ENCODE results near the gene FAM185A. TPM values are rescaled to one million over a fixed set of nuclear protein-coding genes. Genes with fewer than 3 reads are reported as not detected.

Gene FAM185A
- total and polyA plus RNA-seq, 2 of the 8 experiments (the other 6 are each of a cell fraction or from before 2014, with no cell fraction given) = 5.2 to 6.6 TPM

GRCh38 chr7:102841290-102841689 is 92.5 kb downstream of the FAM185A start:
- Histone ChIP-seq H3K27me3 (replicated peaks in 1 of 4; ENCODE audit: control insufficient read depth in 3 of 4, extremely low read depth in 1 of 4, insufficient read depth in 3 of 4, low read length in 3 of 4) (peaks cover 0 to 1% (median 0%) of the 10 kb centered on the region in 4 experiments; a peak in 1 of 7 replicates), H3K14ac (ENCODE audit: insufficient read length) (no peak overlapping the region), H3K4me2 (ENCODE audit: insufficient read depth in 1 of 2, low read depth in 2 of 2, low read length in 2 of 2) (no peak overlapping the region), H2BK5ac (ENCODE audit: low read depth, low read length) (no peak overlapping the region), H3K79me1 (ENCODE audit: low read depth, low read length) (no peaks in the 10 kb centered on the region), H3K36me3 (ENCODE audit: control insufficient read depth in 2 of 4, insufficient read depth in 4 of 4, low read length in 3 of 4) (no peaks in the 10 kb centered on the region), H2BK120ac (replicated peaks; ENCODE audit: low read depth, low read length) (no peak overlapping the region), H3K18ac (ENCODE audit: extremely low read depth, low read length) (no peak overlapping the region), H2AFZ (ENCODE audit: low read length) (no peak overlapping the region), H3K23ac (ENCODE audit: insufficient read length) (no peak overlapping the region), H3K9me3 (ENCODE audit: insufficient read depth in 2 of 2, low read depth in 1 of 2, low read length in 1 of 2) (no peaks in the 10 kb centered on the region), H2BK20ac (ENCODE audit: low read length) (no peak overlapping the region), H4K8ac (ENCODE audit: extremely low read depth, insufficient read depth, low read length) (no peak overlapping the region), H3K27ac (ENCODE audit: low read depth, low read length) (no peak overlapping the region), H2BK15ac (ENCODE audit: low read length) (no peak overlapping the region), H3K4me1 (replicated peaks in 1 of 4; ENCODE audit: control insufficient read depth in 3 of 4, insufficient read depth in 4 of 4, low read length in 3 of 4) (no peaks in the 10 kb centered on the region), H4K20me1 (replicated peaks in 1 of 2; ENCODE audit: control insufficient read depth in 1 of 2, insufficient read depth in 2 of 2, low read length in 2 of 2) (no peaks in the 10 kb centered on the region), H3K9ac (replicated peaks in 1 of 4; ENCODE audit: extremely low read depth in 1 of 4, low read depth in 3 of 4, low read length in 3 of 4) (no peak overlapping the region), H3K79me2 (ENCODE audit: control insufficient read depth in 1 of 2, insufficient read depth in 2 of 2, low read length in 2 of 2) (no peaks in the 10 kb centered on the region), H4K91ac (replicated peaks; ENCODE audit: insufficient read length, low read length) (no peak overlapping the region), H2BK12ac (ENCODE audit: low read depth, low read length) (no peak overlapping the region), H2AK5ac (ENCODE audit: low read depth, low read length) (no peak overlapping the region), H4K5ac (ENCODE audit: insufficient read length, low read depth, low read length) (no peak overlapping the region), H3K4ac (replicated peaks; ENCODE audit: insufficient read length, low read depth, low read length) (no peak overlapping the region), H3K56ac (replicated peaks; ENCODE audit: insufficient read length, low read depth, low read length) (no peak overlapping the region), H3K23me2 (ENCODE audit: low read depth, low read length) (no peaks in the 10 kb centered on the region), H3K4me3 (ENCODE audit: extremely low read depth in 1 of 4, insufficient read depth in 2 of 4, low read depth in 3 of 4, low read length in 4 of 4) (no peak overlapping the region)
- TF ChIP-seq POLR2A (IDR thresholded peaks at IDR 0.05; ENCODE audit: control extremely low read depth in 1 of 2, low read depth in 2 of 2, low read length in 2 of 2) = no peak
- TF ChIP-seq SIRT6 (IDR thresholded peaks at IDR 0.05; ENCODE audit: low read length) = no peak
- 82% methylated on average over 2 of the region's 2 CpGs; no CpG with 5 or more reads in 1 of the 2 experiments for WGBS, 2 experiments (ENCODE audit: extremely low coverage in 1 of 2, insufficient coverage in 1 of 2, insufficient read length in 1 of 2, insufficient replicate concordance in 2 of 2, low coverage in 1 of 2, low lambda C conversion rate in 2 of 2, missing lambda C conversion rate in 1 of 2)
- FAIRE-seq (no peak), DNase-seq (ENCODE audit: low read depth in 1 of 2, low spot score in 2 of 2) (no peak)
- POLR2A ChIA-PET (ENCODE audit: partially characterized antibody) = interaction anchor here (1.1 kb wide), 1 partner anchor 85 kb away, joined by 3 read pairs; no protein-coding TSS in a partner anchor
- CTCF ChIA-PET (ENCODE audit: partially characterized antibody) = interaction anchor here (0.7 kb wide), 1 partner anchor 284 kb away, joined by 3 read pairs; no protein-coding TSS in a partner anchor

Measured in H1 (cell line).